ENCODE results near the gene MMD2. TPM values are rescaled to one million over a fixed set of nuclear protein-coding genes. Genes with fewer than 3 reads are reported as not detected.

The MMD2 gene
- total RNA-seq, 1 donor, result not detected

DNA sequence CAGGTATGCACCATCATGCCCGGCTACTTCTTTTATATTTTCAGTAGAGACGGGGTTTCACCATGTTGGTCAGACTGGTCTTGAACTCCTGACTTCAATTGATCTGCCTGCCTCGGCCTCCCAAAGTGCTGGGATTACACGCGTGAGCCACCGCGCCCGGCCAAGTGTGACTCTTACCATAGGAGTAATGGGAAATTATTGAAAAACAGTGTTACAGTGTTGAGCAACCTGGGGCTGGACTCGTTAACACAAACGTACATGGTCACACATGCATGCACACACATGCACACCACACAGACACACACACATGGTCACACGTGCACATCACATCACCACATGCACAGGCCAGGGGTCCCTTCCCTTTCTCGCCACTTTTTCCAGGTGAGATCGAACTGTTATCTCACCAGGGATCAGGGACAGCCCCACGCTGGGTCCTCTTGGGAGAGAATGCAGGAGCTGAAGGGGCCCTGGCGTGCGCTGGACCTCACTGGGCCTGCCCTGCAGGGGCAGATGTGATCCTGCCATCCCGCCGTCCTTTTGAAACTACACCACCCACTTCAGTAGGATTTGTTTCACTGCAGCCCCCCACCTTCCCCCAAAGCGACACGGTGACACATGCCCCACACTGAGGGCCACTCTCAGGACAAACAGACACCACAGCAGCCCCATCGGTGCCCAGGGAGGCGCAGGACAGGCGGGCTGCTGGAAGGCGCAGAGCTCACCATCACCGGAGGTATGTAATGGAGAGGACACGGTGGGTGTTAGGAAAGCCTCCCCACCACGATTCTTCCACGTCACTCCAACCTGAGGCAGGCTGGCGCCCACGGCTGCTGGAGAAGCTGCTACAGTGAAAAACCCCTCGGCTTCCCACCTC is 85.7 kb downstream of the MMD2 start:
- no peak for DNase-seq (ENCODE audit: low read depth in 2 of 3, low spot score in 2 of 3)

GRCh38 chr7:4871930-4872675 is 86.9 kb downstream of the MMD2 start:
- DNase-seq (ENCODE audit: low read depth in 2 of 3, low spot score in 2 of 3), result no peak

DNA sequence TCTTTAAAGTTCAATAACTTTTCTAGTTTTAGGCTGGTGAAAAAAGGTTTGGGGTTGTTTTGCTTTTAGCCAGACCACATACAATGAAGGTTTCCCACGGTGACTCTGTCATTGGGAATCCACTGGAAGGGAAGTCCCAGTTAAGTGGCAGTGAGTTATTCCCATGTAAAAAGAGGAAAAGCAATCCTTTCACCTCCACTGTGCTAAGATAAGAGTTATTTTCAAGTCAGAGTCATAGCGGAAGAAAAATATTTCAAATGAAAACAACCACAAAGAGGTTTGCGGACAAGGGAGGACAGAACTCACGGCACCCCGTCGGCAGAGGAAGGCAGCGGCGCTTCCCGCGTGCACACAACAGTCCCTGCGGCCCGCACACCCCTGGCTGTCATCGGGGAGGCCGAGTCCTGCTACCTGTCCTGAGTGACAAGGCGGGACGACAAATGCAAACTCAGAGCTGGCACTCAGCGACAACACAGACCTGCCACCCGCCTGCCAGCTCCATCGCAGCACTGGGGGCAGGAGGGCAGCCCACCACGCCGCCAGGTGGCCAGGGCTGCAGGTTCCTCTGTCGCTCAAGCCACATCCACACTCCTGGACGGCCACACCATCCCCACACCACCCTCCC is 87.8 kb downstream of the MMD2 start:
- DNase-seq (ENCODE audit: low read depth in 2 of 3, low spot score in 2 of 3), result no peak

GRCh38 chr7:4868493-4868892 is 90.5 kb downstream of the MMD2 start:
- DNase-seq (ENCODE audit: low read depth in 2 of 3, low spot score in 2 of 3), result no peak

DNA sequence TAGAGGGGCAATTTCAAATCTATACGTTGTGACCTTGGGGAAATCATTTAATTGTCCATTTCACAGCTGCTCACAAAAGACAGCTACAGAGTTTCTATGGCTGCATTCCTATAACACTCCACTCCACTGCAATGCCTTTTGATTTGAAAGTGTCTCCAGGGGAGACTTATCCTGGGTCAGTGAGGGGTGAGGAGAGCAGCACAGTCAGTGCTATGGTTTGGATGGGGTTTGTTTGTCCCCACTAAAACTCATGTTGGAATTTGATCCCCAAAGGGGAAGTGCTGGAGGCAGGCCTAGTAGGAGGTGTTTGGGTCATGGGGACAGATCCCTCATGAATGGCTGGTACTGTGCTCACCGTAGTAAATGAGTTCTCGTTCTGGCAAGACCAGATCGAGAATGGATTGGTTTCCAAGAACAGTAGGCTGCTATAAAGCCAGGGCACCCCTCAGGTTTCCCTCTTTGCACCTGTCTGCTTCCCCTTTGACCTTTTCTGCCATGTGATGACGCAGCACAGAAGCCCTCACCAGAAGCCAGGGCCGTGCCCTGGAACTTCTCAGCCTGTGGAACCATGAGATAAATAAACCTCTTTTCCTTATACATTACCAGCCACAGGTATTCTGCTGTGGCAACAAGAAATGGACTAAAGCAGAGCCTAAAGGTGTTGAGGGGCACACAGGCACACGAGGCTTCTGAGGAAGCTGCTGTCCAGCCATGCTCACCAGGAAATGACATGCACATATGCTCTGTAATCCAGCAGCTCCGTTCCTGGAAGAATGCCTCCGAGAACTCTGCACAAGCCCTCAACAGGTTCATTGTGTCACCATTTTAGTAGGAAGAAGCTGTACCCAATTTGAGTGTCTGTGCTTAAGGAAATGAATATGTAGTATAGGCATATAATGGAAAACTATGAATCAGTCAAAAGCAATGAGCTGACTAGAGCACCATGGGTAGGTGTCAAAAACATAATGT is 92.2 kb downstream of the MMD2 start:
- DNase-seq (ENCODE audit: low read depth in 2 of 3, low spot score in 2 of 3), result no peak

DNA sequence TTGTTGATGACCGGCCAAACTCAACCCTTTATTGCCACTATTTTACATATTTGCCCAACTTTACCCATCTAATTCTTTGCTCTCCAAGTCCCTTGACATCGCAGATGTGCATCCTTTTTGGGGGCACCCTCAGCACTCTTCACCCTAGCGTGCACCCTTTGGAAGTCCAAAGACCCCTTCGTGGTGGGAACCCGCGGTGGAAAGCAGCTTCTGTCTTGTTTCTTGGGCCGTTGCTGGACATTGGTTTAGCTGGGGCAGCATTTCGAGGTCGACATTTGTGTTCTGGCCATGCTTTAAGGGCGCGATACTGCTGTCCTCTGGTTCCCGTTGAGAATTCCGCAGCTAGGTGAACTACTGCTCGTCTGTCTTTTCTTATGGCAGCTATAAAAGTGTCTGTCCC is 96.8 kb downstream of the MMD2 start:
- no peak for DNase-seq (ENCODE audit: low read depth in 2 of 3, low spot score in 2 of 3)

- DNase-seq (ENCODE audit: low read depth in 2 of 3, low spot score in 2 of 3), result peak in 2 of 3 donors; percentile 52 to 75
Observed at GRCh38 chr7:4861673-4862072, 97.3 kb downstream of the MMD2 start, which contains the start of gene PAPOLB. PAPOLB (minus strand) TSS chr7:4862030; CDS start chr7:4861810, 220 bp downstream.

DNA sequence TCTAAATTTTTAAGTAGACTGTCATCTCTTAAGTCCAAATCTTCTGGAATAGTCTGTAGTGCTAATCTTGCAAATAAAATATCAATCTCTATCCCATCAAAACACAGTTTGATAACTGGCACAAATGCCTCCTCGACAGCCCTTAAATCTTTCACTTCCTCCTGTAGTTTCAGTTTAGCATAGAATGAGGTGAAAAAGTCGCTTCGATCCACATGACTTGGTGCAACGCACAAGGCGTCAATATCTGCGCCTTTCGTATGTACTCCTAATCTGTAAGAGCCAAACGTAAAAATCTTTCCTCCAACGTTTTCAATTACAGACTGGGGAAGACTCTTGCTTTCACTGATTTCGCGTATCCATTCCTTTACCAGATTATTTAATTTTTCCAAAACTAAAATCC is 97.8 kb downstream of the MMD2 start:
- no peak for DNase-seq (ENCODE audit: low read depth in 2 of 3, low spot score in 2 of 3)

DNA sequence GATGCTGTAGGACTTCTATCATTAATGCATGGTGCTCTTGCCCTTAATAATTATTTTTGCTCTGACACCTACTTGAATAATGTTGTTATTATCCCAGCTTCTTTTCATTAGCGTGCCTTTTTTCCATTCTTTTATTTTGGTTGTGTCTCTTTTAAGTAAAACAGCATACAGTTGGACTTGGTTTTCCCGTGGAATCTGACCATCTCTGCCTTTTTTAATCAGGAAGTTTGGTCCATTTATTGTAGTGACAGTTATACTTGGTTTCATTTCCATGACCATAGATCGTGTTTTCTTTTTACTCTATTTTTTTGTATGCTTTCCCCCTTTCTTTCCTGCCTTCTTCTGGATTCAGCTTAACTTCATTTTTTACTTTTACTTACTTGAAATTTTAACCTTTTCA is 101.8 kb downstream of the MMD2 start:
- DNase-seq (ENCODE audit: low read depth in 2 of 3, low spot score in 2 of 3), result no peak

DNA sequence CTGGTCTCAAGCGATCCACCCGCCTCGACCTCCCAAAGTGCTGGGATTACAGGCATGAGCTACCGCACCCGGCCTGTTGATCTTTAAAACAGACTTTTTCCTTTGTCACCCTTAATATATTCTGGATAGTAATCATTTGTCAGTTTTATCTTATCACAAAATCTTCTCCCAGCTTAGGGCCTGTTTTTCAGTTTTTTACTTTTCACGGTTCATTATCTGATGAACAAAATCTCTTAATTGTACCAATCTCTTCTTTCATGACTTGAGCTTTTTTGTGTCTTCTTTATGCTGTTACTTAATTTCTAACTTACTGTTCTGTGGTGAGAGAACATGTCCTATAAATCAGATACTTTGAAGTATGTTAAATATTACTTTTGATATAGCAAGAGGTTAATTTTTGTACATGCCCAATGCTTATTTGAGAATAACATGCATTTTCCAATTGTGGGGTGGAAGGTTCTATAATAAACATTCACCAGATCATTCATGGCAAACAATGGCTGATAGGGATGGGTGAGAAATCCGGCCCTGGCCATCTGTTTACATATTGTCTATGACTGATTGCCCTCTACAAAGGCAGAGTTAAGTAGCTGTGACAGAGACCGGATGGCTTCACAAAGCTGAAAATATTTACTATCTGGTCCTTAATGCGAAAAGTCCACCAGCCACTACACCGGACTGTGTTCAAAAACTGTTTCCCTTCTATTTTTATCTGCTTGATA is 102.5 kb downstream of the MMD2 start:
- DNase-seq (ENCODE audit: low read depth in 2 of 3, low spot score in 2 of 3), result no peak

Small RNA genes within 50 kb of the gene (small RNA-seq; reads per million reads assigned to genes)
- not detected for gene AC092032.1

Other genes starting within 250 kb of the MMD2 start
- 53.3 TPM for gene AP5Z1, start 183.6 kb downstream of the MMD2 start, total RNA-seq
- under 0.01 TPM for gene PAPOLB, start 97.2 kb downstream of the MMD2 start, total RNA-seq
- gene RADIL, start 75.5 kb downstream of the MMD2 start, total RNA-seq, result 0.27 TPM
- 3.0 TPM for gene RBAK, start 86.7 kb upstream of the MMD2 start, total RNA-seq
- 93.4 TPM for gene WIPI2, start 231.0 kb upstream of the MMD2 start, total RNA-seq